PFSK-1 (cell line): Measurements from ENCODE around the gene RICTOR.

ENCODE experiments used
- POLR2AphosphoS5 ChIP-seq: IDR thresholded peaks from 2 replicates; pipeline ENCODE4 v1.6.1; 2012; ENCODE audit warnings: low read depth, mild to moderate bottlenecking, control low read depth, low read length, moderate library complexity
- REST ChIP-seq, 2 experiments: IDR thresholded peaks; 2 replicates each; pipeline versions ENCODE4 v1.6.1 to v1.8.0; 2011 to 2012; ENCODE audit warnings: low read depth in 2 of 2, low read length in 2 of 2, control low read depth in 1 of 2, inconsistent platforms in 1 of 2, mild to moderate bottlenecking in 1 of 2, moderate library complexity in 1 of 2; ENCODE audit not compliant: insufficient read depth in 1 of 2
- SIN3A ChIP-seq: IDR thresholded peaks from 2 replicates; pipeline ENCODE4 v1.6.1; 2012; ENCODE audit warnings: mild to moderate bottlenecking, low read length, moderate library complexity, borderline replicate concordance; ENCODE audit not compliant: insufficient read depth

GRCh38 chr5:38935437-38935836 lies 138.8 kb downstream of the RICTOR start:
- no peak for TF ChIP-seq POLR2AphosphoS5
- TF ChIP-seq SIN3A = no peak
- TF ChIP-seq REST (IDR thresholded peaks at IDR 0.05; ENCODE audit: insufficient read depth in 1 of 2, low read depth in 2 of 2, low read length in 2 of 2) = no peak
